ENCODE results near the gene ARHGAP26.

The ARHGAP26 gene

GRCh38 chr5:142805339-142805738 lies 35.2 kb downstream of the ARHGAP26 start:
- no peak for DNase-seq (ENCODE audit: insufficient read length, low spot score)
- FAIRE-seq: no peak
- no peak for TF ChIP-seq POLR2A (IDR thresholded peaks at IDR 0.05; ENCODE audit: low read depth, low read length)

GRCh38 chr5:142806841-142807267 lies 36.7 kb downstream of the ARHGAP26 start:
- TF ChIP-seq POLR2A (IDR thresholded peaks at IDR 0.05; ENCODE audit: low read depth, low read length): no peak
- DNase-seq (ENCODE audit: insufficient read length, low spot score) (no peak), FAIRE-seq (no peak)

GRCh38 chr5:142807372-142807911 lies 37.3 kb downstream of the ARHGAP26 start:
- TF ChIP-seq POLR2A (IDR thresholded peaks at IDR 0.05; ENCODE audit: low read depth, low read length): no peak
- FAIRE-seq: no peak
- no peak for DNase-seq (ENCODE audit: insufficient read length, low spot score)

- FAIRE-seq: no peak
- no peak for TF ChIP-seq POLR2A (IDR thresholded peaks at IDR 0.05; ENCODE audit: low read depth, low read length)
- DNase-seq (ENCODE audit: insufficient read length, low spot score): no peak
These were observed 38.9 kb downstream of the ARHGAP26 start for GRCh38 chr5:142808878-142809598.

GRCh38 chr5:142810081-142810480 lies 39.9 kb downstream of the ARHGAP26 start:
- FAIRE-seq (no peak), DNase-seq (ENCODE audit: insufficient read length, low spot score) (no peak)
- no peak for TF ChIP-seq POLR2A (IDR thresholded peaks at IDR 0.05; ENCODE audit: low read depth, low read length)

- FAIRE-seq (no peak), DNase-seq (ENCODE audit: insufficient read length, low spot score) (no peak)
- TF ChIP-seq POLR2A (IDR thresholded peaks at IDR 0.05; ENCODE audit: low read depth, low read length): no peak
These were observed 40.6 kb downstream of the ARHGAP26 start for GRCh38 chr5:142810743-142811290.

GRCh38 chr5:142811866-142812557 lies 41.8 kb downstream of the ARHGAP26 start:
- DNase-seq (ENCODE audit: insufficient read length, low spot score) (no peak), FAIRE-seq (no peak)
- no peak for TF ChIP-seq POLR2A (IDR thresholded peaks at IDR 0.05; ENCODE audit: low read depth, low read length)

- DNase-seq (ENCODE audit: insufficient read length, low spot score) (no peak), FAIRE-seq (no peak)
- no peak for TF ChIP-seq POLR2A (IDR thresholded peaks at IDR 0.05; ENCODE audit: low read depth, low read length)
These were observed 43.0 kb downstream of the ARHGAP26 start for GRCh38 chr5:142813220-142813619.

GRCh38 chr5:142814122-142814521 lies 43.9 kb downstream of the ARHGAP26 start:
- FAIRE-seq: no peak
- no peak for TF ChIP-seq POLR2A (IDR thresholded peaks at IDR 0.05; ENCODE audit: low read depth, low read length)
- DNase-seq (ENCODE audit: insufficient read length, low spot score): no peak

GRCh38 chr5:142815469-142815868 lies 45.3 kb downstream of the ARHGAP26 start:
- no peak for DNase-seq (ENCODE audit: insufficient read length, low spot score)
- TF ChIP-seq POLR2A (IDR thresholded peaks at IDR 0.05; ENCODE audit: low read depth, low read length): no peak
- no peak for FAIRE-seq

- peak; percentile 15 for FAIRE-seq
- no peak for TF ChIP-seq POLR2A (IDR thresholded peaks at IDR 0.05; ENCODE audit: low read depth, low read length)
These were observed 46.6 kb downstream of the ARHGAP26 start for GRCh38 chr5:142816531-142817430.

GRCh38 chr5:142817949-142818431 lies 47.8 kb downstream of the ARHGAP26 start:
- no peak for TF ChIP-seq POLR2A (IDR thresholded peaks at IDR 0.05; ENCODE audit: low read depth, low read length)
- no peak for DNase-seq (ENCODE audit: insufficient read length, low spot score)
- FAIRE-seq: no peak

More at GRCh38 chr5:142816531-142817430, 46.6 kb downstream of the ARHGAP26 start:
- no peak for DNase-seq (ENCODE audit: insufficient read length, low spot score)

- FAIRE-seq (no peak), DNase-seq (ENCODE audit: insufficient read length, low spot score) (no peak)
- no peak for TF ChIP-seq POLR2A (IDR thresholded peaks at IDR 0.05; ENCODE audit: low read depth, low read length)
These were observed 49.1 kb downstream of the ARHGAP26 start for GRCh38 chr5:142819292-142819691.
